CD8-positive, alpha-beta memory T cell (primary cell): ENCODE measurements around the gene OCEL1. TPM values are rescaled to one million over a fixed set of nuclear protein-coding genes. Genes with fewer than 3 reads are reported as not detected.
"Not testable (repeated sequence)": the region's sequence is repeated elsewhere in the genome, so short reads cannot be mapped to it uniquely, and the experiment has no call there.

Experiments used
- CTCF ChIA-PET: fragments of 350-600 bp; sonication (Branson Sonifier 250); formaldehyde crosslinking; loops from one replicate; lab custom pipeline; 2021; ENCODE audit warnings: antibody characterized with exemption; lab: Charles Lee
- POLR2A ChIA-PET: fragments of 350-600 bp; sonication (Branson Sonifier 250); formaldehyde crosslinking; loops from one replicate; lab custom pipeline; 2021; ENCODE audit warnings: antibody characterized with exemption; lab: Charles Lee
- DNase-seq, 5 donors: peaks; one replicate each; pipeline versions ENCODE4 v3.0.0 to v3.0.0-alpha.2; 2020 to 2022; ENCODE audit warnings: mixed read lengths in 1 of 5
- H3K27ac ChIP-seq: one replicate; pipeline ENCODE4 v1.7.0; 2013; ENCODE audit warnings: low read depth, mild to moderate bottlenecking, low read length, moderate library complexity
- H3K27me3 ChIP-seq: 2 replicates; pipeline ENCODE4 v1.7.0; 2013; ENCODE audit warnings: low read length, mild to moderate bottlenecking; ENCODE audit not compliant: insufficient read depth, poor library complexity, severe bottlenecking
- H3K36me3 ChIP-seq: 2 replicates; pipeline ENCODE4 v1.7.0; 2013; ENCODE audit warnings: mild to moderate bottlenecking, low read length, moderate library complexity; ENCODE audit not compliant: insufficient read depth
- H3K4me1 ChIP-seq: 2 replicates; pipeline ENCODE4 v1.7.0; 2013; ENCODE audit warnings: mild to moderate bottlenecking, low read length, moderate library complexity; ENCODE audit not compliant: insufficient read depth
- H3K4me3 ChIP-seq: 2 replicates; pipeline ENCODE4 v1.7.0; 2013; ENCODE audit warnings: mild to moderate bottlenecking, low read length
- H3K9me3 ChIP-seq: 2 replicates; pipeline ENCODE4 v1.7.0; 2013; ENCODE audit warnings: mild to moderate bottlenecking, low read length
- H3K27ac Mint-ChIP-seq, 8 donors: one replicate each; pipeline ENCODE4 v1.8.0; 2020 to 2021; ENCODE audit warnings: mixed read lengths in 8 of 8, mild to moderate bottlenecking in 6 of 8, inconsistent platforms in 3 of 8, moderate library complexity in 3 of 8
- H3K27me3 Mint-ChIP-seq, 2 donors: one replicate each; pipeline ENCODE4 v1.8.0; 2020 to 2021; ENCODE audit warnings: mixed read lengths in 2 of 2, mild to moderate bottlenecking in 1 of 2, moderate library complexity in 1 of 2
- H3K36me3 Mint-ChIP-seq, 3 donors: one replicate each; pipeline ENCODE4 v1.8.0; 2020 to 2021; ENCODE audit warnings: mixed read lengths in 3 of 3, inconsistent platforms in 1 of 3, mild to moderate bottlenecking in 1 of 3
- H3K4me1 Mint-ChIP-seq, 3 donors: one replicate each; pipeline ENCODE4 v1.8.0; 2020 to 2021; ENCODE audit warnings: mixed read lengths in 3 of 3, inconsistent platforms in 1 of 3, mild to moderate bottlenecking in 1 of 3
- H3K4me3 Mint-ChIP-seq, 7 donors: one replicate each; pipeline ENCODE4 v1.8.0; 2020 to 2021; ENCODE audit warnings: mixed read lengths in 7 of 7, mild to moderate bottlenecking in 6 of 7, moderate library complexity in 4 of 7, inconsistent platforms in 2 of 7
- H3K9me3 Mint-ChIP-seq, 5 donors: one replicate each; pipeline ENCODE4 v1.8.0; 2020 to 2022; ENCODE audit warnings: mixed read lengths in 5 of 5, mild to moderate bottlenecking in 3 of 5, moderate library complexity in 2 of 5, inconsistent platforms in 1 of 5
- polyA plus RNA-seq: library from polyadenylated mRNA; unstranded; fragments of 300-500 nt; fragmentation: Illumina TruSeq; gene quantifications from one replicate; pipeline ENCODE4 v1.2.3, GENCODE V29; 2021
- total RNA-seq, 2 experiments: library from RNA; stranded (reverse); gene quantifications; one replicate each; pipeline ENCODE4 v1.2.3, GENCODE V29; 2021

The OCEL1 gene
- total and polyA plus RNA-seq, 3 experiments from 2014 or later: 15.0 to 35.5 (median 16.8) TPM

DNA sequence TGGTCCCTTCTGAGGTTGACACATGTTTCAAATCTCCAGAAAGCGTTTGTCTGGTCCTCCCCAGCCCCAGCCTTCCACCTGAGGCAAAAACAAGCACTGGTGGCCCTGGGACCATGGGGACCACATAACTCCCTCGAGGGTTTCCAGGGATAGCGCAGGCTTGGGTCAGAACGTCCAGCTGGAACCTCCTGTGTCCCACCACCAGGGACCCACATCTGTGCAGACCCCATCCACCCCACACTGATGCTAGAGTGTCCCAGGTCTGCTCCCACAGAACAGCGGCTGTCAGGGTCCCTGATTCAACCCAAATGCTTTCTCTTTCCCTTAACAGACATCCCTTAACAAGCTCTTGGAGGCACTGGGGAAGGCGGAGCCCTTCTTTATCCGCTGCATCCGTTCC, 40.4 kb upstream of the OCEL1 start:
- Mint-ChIP-seq H3K27me3 (no peaks in the 10 kb centered on the region), H3K4me3 (peak overlapping the region in 4 of 7 donors; percentile 5 to 68 (median 37)), H3K27ac (peak overlapping the region in 2 of 8 donors; percentile 54 to 58), H3K36me3 (peaks cover 0 to 57% (median 5%) of the 10 kb centered on the region in 3 donors), H3K9me3 (no peaks in the 10 kb centered on the region), H3K4me1 (peaks cover 21 to 30% (median 25%) of the 10 kb centered on the region in 3 donors)
- Histone ChIP-seq H3K27ac (no peak overlapping the region), H3K36me3 (peaks cover 34% of the 10 kb centered on the region), H3K27me3 (no peaks in the 10 kb centered on the region), H3K4me1 (peaks cover 21% of the 10 kb centered on the region), H3K9me3 (no peaks in the 10 kb centered on the region), H3K4me3 (no peak overlapping the region)
- ChIA-PET CTCF (interaction anchor here (2.1 kb wide), 1 partner anchor 29 kb away, joined by 7 read pairs; the partner anchor contains the start of gene USE1), POLR2A (interaction anchor here (0.6 kb wide), 1 partner anchor 127 kb away, joined by 3 read pairs; no protein-coding TSS in a partner anchor)
- DNase-seq: no peak

DNA sequence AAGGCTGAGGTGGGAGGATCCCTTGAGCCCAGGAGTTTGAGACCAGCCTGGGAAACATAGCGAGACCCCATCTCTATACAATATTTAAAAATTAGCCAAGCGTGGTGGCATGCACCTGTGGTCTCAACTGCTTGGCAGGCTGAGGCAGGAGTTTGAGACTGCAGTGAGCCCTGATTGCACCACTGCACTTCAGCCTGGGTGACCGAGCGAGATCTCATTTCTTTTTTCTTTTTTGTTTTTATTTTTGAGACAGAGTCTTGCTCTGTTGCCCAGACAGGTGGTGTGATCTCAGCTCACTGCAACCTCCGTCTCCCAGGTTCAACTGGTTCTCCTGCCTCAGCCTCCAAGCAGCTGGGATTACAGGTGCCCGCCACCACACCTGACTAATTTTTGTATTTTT, 34.3 kb upstream of the OCEL1 start:
- H3K4me1 ChIP-seq, POLR2A ChIA-PET, H3K4me3 ChIP-seq, H3K27me3 ChIP-seq, H3K4me3 Mint-ChIP-seq, H3K9me3 ChIP-seq, H3K27me3 Mint-ChIP-seq, CTCF ChIA-PET, DNase-seq, H3K27ac ChIP-seq, H3K9me3 Mint-ChIP-seq, H3K27ac Mint-ChIP-seq, H3K4me1 Mint-ChIP-seq: not testable (repeated sequence)
- peaks cover 4 to 75% (median 9%) of the 10 kb centered on the region in 3 donors for H3K36me3 Mint-ChIP-seq
- H3K36me3 ChIP-seq: peaks cover 62% of the 10 kb centered on the region

DNA sequence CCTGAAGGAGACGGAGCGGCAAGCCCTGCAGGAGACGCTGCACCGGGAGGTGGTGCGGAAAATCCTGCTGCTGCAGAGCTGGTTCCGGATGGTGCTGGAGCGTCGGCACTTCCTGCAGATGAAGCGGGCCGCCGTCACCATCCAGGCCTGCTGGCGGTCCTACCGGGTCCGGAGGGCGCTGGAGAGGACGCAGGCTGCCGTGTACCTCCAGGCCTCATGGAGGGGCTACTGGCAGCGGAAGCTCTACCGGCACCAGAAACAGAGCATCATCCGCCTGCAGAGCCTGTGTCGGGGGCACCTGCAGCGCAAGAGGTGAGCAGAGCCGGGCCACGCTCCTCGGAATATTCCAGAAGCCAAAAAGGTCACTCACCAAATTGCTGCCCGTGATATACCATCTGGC, 33.3 kb upstream of the OCEL1 start:
- no peak overlapping the region for H3K27ac Mint-ChIP-seq
- no peak overlapping the region for H3K4me3 ChIP-seq
- DNase-seq: no peak
- peaks cover 0 to 1% of the 10 kb centered on the region in 2 donors for H3K27me3 Mint-ChIP-seq
- ChIA-PET CTCF (interaction anchor here (0.7 to 1.7 kb wide), 2 partner anchors 9 to 114 kb away, joined by 3 to 4 read pairs; no protein-coding TSS in a partner anchor), POLR2A (no interaction called here)
- peaks cover 55% of the 10 kb centered on the region for H3K36me3 ChIP-seq
- H3K27ac ChIP-seq: no peak overlapping the region
- no peaks in the 10 kb centered on the region for H3K9me3 Mint-ChIP-seq
- no peaks in the 10 kb centered on the region for H3K27me3 ChIP-seq
- no peaks in the 10 kb centered on the region for H3K9me3 ChIP-seq
- H3K36me3 Mint-ChIP-seq: peaks cover 4 to 74% (median 13%) of the 10 kb centered on the region in 3 donors
- H3K4me1 Mint-ChIP-seq: peaks cover 0 to 1% (median 0%) of the 10 kb centered on the region in 3 donors
- H3K4me1 ChIP-seq: no peaks in the 10 kb centered on the region
- H3K4me3 Mint-ChIP-seq: no peak overlapping the region

DNA sequence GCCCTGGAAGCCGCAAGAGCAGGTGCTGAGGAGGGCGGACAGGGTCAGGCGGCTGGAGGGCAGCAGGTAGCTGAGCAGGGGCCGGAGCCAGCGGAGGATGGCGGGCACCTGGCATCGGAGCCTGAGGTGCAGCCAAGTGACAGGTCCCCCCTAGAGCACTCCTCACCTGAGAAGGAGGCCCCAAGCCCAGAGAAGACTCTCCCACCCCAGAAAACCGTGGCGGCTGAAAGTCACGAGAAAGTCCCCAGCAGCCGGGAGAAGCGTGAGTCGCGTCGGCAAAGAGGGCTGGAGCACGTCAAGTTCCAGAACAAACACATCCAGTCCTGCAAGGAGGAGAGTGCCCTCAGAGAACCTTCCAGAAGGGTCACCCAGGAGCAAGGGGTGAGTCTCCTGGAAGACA, 31.4 kb upstream of the OCEL1 start:
- Mint-ChIP-seq H3K27me3 (peaks cover 0 to 1% of the 10 kb centered on the region in 2 donors), H3K4me1 (peaks cover 0 to 1% (median 0%) of the 10 kb centered on the region in 3 donors), H3K27ac (peak overlapping the region in 2 of 8 donors; percentile 6 to 73), H3K9me3 (no peaks in the 10 kb centered on the region), H3K36me3 (peaks cover 4 to 78% (median 20%) of the 10 kb centered on the region in 3 donors), H3K4me3 (no peak overlapping the region)
- ChIA-PET POLR2A (no interaction called here), CTCF (no interaction called here)
- H3K36me3 ChIP-seq: peaks cover 46% of the 10 kb centered on the region
- H3K9me3 ChIP-seq: no peaks in the 10 kb centered on the region
- H3K27ac ChIP-seq: no peak overlapping the region
- H3K27me3 ChIP-seq: no peaks in the 10 kb centered on the region
- H3K4me1 ChIP-seq: no peaks in the 10 kb centered on the region
- DNase-seq: no peak
- no peak overlapping the region for H3K4me3 ChIP-seq

DNA sequence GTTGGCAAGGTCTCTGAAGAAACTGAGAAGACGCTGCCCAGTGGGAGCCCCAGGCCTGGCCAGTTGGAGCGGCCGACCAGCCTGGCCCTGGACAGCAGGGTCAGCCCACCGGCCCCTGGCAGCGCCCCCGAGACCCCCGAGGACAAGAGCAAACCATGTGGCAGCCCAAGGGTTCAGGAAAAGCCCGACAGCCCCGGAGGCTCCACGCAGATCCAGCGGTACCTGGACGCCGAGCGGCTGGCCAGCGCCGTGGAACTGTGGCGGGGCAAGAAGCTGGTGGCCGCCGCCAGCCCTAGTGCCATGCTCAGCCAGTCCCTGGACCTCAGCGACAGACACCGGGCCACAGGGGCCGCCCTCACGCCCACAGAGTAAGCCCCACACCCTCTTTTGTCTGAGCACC, 30.9 kb upstream of the OCEL1 start:
- Histone ChIP-seq H3K4me1 (no peaks in the 10 kb centered on the region), H3K27me3 (no peaks in the 10 kb centered on the region), H3K36me3 (peaks cover 49% of the 10 kb centered on the region), H3K27ac (no peak overlapping the region), H3K4me3 (no peak overlapping the region), H3K9me3 (no peaks in the 10 kb centered on the region)
- ChIA-PET CTCF (no interaction called here), POLR2A (no interaction called here)
- DNase-seq: no peak
- Mint-ChIP-seq H3K27ac (peak overlapping the region in 1 of 8 donors; percentile 6), H3K36me3 (peaks cover 4 to 79% (median 20%) of the 10 kb centered on the region in 3 donors), H3K4me3 (no peak overlapping the region), H3K27me3 (peaks cover 0 to 1% of the 10 kb centered on the region in 2 donors), H3K9me3 (no peaks in the 10 kb centered on the region), H3K4me1 (peaks cover 0 to 1% (median 0%) of the 10 kb centered on the region in 3 donors)

DNA sequence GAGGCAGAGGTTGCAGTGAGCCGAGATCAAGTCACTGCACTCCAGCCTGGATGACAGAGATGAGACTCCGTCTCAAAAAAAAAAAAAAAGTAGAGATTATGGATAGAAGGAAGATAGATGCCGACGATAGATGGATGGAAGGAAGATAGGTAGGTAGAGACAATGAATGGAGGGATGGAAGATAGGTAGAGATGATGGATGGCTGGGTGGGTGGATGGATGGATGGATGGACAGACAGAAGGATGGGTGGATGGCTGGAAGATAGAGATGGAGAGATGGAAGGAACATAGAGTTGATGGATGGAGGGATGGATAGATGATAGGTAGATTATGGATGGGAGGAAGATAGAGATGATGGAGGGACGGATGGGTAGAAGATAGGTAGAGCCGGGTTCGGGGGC, 29.4 kb upstream of the OCEL1 start:
- Mint-ChIP-seq H3K9me3 (no peaks in the 10 kb centered on the region), H3K4me1 (peaks cover 0 to 1% (median 0%) of the 10 kb centered on the region in 3 donors), H3K27me3 (peaks cover 0 to 3% of the 10 kb centered on the region in 2 donors), H3K36me3 (peaks cover 0 to 83% (median 20%) of the 10 kb centered on the region in 3 donors), H3K4me3 (no peak overlapping the region), H3K27ac (peak overlapping the region in 3 of 8 donors; percentile 8 to 79 (median 23))
- Histone ChIP-seq H3K27ac (no peak overlapping the region), H3K4me1 (no peaks in the 10 kb centered on the region), H3K9me3 (no peaks in the 10 kb centered on the region), H3K4me3 (no peak overlapping the region), H3K36me3 (peaks cover 59% of the 10 kb centered on the region), H3K27me3 (no peaks in the 10 kb centered on the region)
- ChIA-PET CTCF (no interaction called here), POLR2A (no interaction called here)
- no peak for DNase-seq

DNA sequence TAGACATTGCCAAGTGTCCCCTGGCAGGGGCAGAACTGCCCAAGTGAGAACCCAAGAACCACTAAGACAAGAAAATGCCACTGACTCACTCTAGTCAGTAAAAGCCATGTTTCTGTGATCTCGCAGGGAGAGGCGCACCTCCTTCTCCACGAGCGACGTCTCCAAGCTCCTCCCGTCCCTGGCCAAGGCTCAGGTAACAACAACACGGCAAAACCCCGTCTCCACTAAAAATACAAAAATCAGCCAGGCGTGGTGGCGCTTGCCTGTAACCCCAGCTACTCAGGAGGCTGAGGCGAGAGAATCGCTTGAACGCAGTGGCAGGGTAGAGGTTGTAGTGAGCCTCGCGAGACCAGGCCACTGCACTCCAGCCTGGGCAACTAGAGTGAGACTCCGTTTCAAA, 28.4 kb upstream of the OCEL1 start:
- Mint-ChIP-seq H3K27me3 (peaks cover 0 to 3% of the 10 kb centered on the region in 2 donors), H3K27ac (no peak overlapping the region), H3K4me3 (no peak overlapping the region), H3K9me3 (no peaks in the 10 kb centered on the region), H3K4me1 (peaks cover 0 to 1% (median 0%) of the 10 kb centered on the region in 3 donors), H3K36me3 (peaks cover 7 to 86% (median 28%) of the 10 kb centered on the region in 3 donors)
- Histone ChIP-seq H3K9me3 (no peaks in the 10 kb centered on the region), H3K27me3 (no peaks in the 10 kb centered on the region), H3K4me3 (no peak overlapping the region), H3K4me1 (no peaks in the 10 kb centered on the region), H3K36me3 (peaks cover 63% of the 10 kb centered on the region), H3K27ac (no peak overlapping the region)
- POLR2A ChIA-PET: no interaction called here
- DNase-seq: no peak
- CTCF ChIA-PET: no interaction called here

DNA sequence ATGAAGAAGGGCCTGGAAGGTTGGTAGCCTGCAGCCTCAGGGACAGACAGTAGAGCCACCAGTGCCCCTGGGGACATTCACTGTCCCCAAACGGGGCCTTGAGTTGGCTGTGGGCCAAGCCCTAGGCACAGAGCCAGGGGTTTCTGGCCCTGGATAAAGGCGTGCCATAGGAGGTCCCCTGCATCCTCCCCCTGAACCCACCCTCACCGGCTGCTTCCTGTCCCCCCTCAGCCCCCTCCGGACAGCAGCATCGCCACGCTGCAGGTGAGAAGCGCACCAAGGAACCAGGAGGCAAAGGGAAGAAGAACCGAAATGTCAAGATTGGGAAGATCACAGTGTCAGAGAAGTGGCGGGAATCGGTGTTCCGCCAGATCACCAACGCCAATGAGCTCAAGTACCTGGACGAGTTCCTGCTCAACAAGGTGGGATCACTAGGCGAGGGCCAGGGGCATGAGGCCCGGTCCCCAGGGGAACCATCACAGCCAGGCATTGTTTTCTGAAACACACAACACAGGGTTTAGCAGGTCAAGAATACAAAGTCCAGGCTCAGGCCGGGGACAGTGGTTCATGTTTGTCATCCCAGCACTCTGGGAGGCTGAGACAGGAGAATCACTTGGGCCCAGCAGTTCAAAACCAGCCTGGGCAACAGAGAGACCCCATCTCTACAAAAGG, 25.5 kb upstream of the OCEL1 start:
- no peak overlapping the region for H3K27ac ChIP-seq
- POLR2A ChIA-PET: no interaction called here
- H3K27ac Mint-ChIP-seq: peak overlapping the region in 1 of 8 donors; percentile 26
- CTCF ChIA-PET: no interaction called here
- no peak for DNase-seq
- peaks cover 0 to 3% of the 10 kb centered on the region in 2 donors for H3K27me3 Mint-ChIP-seq
- peaks cover 7 to 87% (median 26%) of the 10 kb centered on the region in 3 donors for H3K36me3 Mint-ChIP-seq
- no peaks in the 10 kb centered on the region for H3K4me1 ChIP-seq
- no peak overlapping the region for H3K4me3 ChIP-seq
- H3K4me1 Mint-ChIP-seq: peaks cover 0 to 1% (median 0%) of the 10 kb centered on the region in 3 donors
- no peak overlapping the region for H3K4me3 Mint-ChIP-seq
- no peaks in the 10 kb centered on the region for H3K9me3 Mint-ChIP-seq
- H3K27me3 ChIP-seq: no peaks in the 10 kb centered on the region
- H3K36me3 ChIP-seq: peaks cover 37% of the 10 kb centered on the region
- H3K9me3 ChIP-seq: no peaks in the 10 kb centered on the region
